NCI-H2196 (cell line): ENCODE data around the gene GMCL2.
"Not testable (repeated sequence)": the region's sequence is repeated elsewhere in the genome, so short reads cannot be mapped to it uniquely, and the experiment has no call there.

Source experiments
- DNase-seq: peaks from one replicate; lab custom pipeline; 2025; ENCODE audit not compliant: unreplicated experiment; lab: John Stamatoyannopoulos, UW

Gene GMCL2, protein sequence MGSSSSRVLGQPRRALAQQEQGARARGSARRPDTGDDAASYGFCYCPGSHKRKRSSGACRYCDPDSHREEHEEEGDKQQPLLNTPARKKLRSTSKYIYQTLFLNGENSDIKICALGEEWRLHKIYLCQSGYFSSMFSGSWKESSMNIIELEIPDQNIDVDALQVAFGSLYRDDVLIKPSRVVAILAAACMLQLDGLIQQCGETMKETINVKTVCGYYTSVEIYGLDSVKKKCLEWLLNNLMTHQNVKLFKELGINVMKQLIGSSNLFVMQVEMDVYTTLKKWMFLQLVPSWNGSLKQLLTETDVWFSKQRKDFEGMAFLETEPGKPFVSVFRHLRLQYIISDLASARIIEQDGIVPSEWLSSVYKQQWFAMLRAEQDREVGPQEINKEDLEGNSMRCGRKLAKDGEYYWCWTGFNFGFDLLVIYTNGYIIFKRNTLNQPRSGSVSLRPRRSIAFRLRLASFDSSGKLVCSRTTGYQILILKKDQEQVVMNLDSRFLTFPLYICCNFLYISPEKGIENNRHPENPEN

DNA sequence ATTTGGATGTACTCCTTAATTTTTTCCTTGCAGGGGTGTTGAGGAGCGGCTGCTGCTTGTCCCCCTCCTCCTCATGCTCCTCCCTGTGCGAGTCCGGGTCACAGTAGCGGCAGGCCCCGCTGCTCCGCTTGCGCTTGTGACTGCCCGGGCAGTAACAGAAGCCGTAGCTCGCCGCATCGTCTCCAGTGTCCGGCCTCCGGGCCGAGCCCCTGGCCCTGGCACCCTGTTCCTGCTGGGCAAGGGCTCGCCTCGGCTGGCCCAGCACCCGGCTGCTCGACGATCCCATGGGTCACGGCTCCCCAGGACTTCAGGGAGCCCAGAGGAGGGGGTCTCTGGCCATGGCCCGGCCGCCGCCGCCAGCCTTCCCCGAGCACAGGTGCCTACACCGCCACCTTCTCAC is at the start of gene GMCL2:
TSS of gene GMCL2 (minus strand) at position 358 of the 400 bp plus-strand sequence. CDS start at position 286, 72 bp downstream.
- no peak for DNase-seq

DNA sequence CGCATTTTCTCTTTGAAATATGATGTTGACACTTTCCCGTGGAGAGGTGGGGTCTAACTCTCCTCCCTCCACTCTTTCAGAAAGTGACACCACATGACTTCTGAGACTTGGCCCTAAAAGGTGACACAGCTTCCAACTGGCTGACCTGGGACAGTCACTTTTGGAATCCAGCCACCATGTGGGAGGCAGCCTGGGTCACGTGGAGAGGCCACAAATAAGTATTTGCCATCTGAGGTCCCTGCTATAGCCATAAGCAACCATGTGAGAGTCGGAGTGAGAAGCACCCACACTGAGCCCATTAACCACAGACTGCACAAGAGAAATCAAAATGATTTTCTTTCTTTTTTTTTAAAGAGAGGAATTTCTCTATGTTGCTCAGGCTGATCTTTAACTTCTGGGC is 49.5 kb upstream of the GMCL2 start:
- no peak for DNase-seq

- DNase-seq = no peak
Measured at GRCh38 chr5:178236126-178236525, 49.0 kb upstream of the GMCL2 start.

- no peak for DNase-seq
Measured at GRCh38 chr5:178235588-178235974, 48.4 kb upstream of the GMCL2 start.

DNA sequence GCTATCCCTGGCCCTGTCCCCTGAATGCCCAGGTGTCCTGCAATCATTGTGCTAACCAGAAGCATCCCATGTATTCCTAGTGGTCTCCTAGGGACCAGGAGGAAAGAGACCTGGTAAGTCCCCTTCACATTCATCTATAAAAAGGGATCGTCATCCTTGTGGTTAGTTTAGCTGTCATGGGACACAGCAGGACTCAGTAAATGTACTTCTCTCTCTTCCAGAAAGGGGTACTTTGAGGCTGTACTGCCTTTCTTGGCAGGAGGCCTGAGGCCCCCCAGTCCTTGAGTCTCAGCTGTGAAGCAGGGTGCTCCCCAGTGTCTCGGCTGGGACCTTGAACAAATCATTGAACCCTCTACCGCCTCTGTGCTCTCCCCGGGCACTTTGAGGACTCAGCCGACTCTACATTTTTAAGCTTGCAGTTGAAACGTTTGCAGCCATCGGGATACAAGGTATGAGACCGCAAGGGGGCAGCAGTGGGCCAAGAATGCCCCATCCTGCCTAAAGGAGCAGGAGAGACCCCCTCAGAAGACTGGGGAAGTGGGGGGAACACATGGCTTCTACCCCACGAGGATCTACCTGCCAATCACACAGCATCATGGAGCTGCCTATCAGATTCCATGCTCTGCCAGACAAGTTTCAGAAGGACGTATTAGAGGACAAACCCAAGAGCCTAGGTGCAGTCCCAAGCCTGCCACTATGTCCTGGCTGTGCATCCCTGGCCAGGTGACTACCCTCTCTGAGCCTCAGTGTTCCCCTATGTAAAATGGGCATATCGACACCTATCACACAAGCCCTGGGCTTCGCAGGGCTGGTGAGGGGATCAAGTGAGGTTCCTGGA is 47.8 kb upstream of the GMCL2 start:
- peak; percentile 40 for DNase-seq

DNA sequence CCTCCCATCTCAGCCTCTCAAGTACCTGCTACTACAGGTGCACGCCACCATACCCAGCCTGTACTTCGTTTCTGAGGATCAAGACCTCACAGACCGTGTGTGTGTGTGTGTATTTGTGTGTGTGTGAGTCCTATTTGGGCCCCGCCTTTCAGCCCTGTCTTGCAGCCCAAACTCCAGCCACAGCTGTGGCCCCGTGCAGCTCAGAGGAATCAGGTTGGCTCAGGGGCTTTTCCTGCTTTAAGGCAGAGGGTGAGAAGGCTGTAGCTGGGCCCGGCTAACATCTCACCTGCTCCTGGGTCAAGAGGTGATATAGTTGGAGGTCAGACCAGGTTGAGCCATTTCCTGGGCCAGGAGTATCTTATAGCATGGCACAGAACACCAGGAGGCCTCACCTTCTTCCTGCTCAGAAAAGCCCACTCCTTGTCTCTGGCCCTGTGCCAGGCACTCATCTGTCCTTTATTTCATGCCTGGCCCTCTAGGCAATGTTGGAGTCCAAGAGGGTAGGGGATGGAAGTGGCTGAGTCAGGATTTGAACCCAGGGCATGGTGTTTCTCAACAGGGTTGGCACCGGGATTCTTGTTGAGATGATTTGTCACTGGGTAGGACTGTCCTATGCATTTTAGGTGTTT is 47.1 kb upstream of the GMCL2 start:
- DNase-seq = no peak

DNA sequence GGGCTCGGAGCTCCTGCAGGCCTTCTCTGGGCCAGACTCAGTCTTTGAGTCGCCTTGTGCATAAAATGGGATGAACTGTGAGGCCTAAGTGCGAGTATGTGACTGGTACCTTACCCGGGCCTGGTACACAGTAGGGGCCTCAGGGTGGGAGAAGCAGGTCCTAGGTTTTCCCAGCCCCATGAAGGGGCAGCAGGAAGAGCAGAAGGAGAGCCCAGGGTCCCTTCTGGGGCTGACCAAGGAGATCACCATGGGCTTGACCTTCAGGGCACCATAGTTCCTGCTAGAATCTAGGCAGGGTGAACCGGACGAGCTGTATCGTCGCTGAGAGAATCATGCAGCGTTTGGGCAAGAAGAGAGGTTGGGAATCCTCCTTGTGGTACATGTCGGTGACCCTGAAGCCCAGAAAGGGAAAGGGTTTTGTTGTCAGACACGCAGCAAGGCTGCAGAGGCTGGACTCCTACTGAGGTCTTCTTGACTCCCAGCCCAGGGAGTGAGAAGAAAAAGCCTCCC is 45.8 kb upstream of the GMCL2 start:
- DNase-seq = no peak

- peak; percentile 82 for DNase-seq
Measured at GRCh38 chr5:178232124-178232919, 45.2 kb upstream of the GMCL2 start, which contains the start of gene PHYKPL. PHYKPL (minus strand) TSS chr5:178232802; CDS start chr5:178232550, 252 bp downstream.

DNA sequence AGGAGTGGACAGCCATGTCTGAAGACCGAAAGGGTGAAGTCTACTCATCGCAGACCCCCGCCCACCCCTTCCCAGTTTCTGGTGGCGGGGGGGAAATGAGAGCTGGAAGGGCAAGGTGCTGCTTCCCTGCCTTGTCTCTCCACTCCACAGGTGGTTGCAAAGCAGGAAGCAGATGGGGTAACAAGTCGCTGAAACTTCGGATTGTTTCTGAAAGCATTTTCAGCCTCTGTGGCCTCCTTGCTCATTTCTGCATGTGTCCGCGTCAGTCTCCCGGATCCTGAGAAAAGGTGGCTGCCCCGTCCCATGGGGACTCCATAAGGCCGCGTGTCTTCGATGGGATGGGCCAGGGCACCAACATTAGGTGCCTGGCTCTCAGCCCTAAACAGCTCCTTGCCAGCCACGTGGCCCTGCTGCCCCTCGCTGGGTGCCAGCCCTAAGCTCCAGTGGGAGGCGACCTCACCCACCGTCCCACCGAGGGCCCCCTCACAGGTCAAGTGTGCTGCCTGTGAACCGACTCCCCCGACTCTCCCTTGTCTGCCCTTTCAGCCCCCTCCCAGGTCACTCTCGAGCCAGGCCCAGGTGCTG is 44.5 kb upstream of the GMCL2 start:
- no peak for DNase-seq

DNA sequence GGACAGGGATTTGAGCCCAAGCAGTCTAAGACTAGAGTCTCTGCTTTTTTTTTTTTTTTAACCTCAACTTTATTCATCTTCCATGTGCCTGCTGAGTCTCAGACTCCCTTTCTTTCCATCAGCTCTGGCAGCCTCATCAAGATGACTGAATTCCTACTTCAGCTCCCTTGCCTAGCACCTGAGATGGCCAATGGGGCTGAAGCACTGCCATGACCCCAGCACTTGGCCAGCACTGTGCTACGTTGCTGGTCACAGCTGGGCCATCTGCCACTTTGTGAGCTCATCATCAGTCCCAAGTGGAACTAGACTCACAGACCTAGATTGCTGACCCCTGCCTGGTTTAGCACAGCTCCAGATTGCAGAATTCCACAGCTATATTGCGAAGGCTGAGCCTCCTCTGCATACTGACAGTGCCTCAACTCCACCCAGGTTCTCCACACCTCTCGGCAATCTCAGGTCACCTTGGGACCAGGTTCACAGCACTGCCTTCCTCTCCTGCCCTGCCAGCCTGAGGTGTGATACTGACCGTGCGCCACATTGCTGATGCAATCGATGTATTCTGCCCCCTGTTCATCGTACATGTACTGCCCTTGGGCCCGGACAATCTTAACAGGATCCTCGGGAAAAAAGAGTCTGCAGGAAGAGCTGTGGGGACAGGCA is 43.8 kb upstream of the GMCL2 start:
- no peak for DNase-seq

GRCh38 chr5:178229861-178230260 is 42.7 kb upstream of the GMCL2 start:
- DNase-seq = no peak

- not testable (repeated sequence) for DNase-seq
Measured at GRCh38 chr5:178229111-178229510, 41.9 kb upstream of the GMCL2 start.

- DNase-seq = no peak
Measured at GRCh38 chr5:178228609-178229008, 41.4 kb upstream of the GMCL2 start.

GRCh38 chr5:178227929-178228328 is 40.8 kb upstream of the GMCL2 start:
- no peak for DNase-seq

DNA sequence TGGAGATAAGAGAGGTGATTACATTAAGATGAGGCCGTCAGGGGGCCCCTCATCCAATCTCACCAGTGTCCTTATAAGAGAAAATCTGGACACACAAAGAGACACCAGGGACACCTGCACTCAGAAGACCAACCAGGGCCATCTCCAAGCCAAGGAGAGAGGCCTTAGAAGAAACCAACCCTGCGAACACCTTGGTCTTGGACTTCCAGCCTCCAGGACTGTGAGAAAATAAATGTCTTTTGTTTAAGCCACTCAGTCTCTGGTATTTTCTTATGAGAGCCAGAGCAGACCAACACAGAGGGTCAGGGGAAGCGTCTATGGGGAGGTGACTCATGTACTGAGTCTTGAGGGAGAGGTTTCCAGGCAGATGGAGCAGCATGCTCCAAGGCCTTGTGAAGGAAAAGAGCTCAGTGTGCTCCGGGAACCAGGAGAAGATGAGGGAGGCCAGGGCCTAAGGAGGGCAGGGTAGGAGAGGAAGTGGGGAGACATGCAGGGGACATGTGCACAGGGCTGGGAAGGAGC is 40.0 kb upstream of the GMCL2 start:
- DNase-seq = no peak

- no peak for DNase-seq
Measured at GRCh38 chr5:178225174-178225573, 38.0 kb upstream of the GMCL2 start.

- no peak for DNase-seq
Measured at GRCh38 chr5:178224403-178224802, 37.2 kb upstream of the GMCL2 start.

DNA sequence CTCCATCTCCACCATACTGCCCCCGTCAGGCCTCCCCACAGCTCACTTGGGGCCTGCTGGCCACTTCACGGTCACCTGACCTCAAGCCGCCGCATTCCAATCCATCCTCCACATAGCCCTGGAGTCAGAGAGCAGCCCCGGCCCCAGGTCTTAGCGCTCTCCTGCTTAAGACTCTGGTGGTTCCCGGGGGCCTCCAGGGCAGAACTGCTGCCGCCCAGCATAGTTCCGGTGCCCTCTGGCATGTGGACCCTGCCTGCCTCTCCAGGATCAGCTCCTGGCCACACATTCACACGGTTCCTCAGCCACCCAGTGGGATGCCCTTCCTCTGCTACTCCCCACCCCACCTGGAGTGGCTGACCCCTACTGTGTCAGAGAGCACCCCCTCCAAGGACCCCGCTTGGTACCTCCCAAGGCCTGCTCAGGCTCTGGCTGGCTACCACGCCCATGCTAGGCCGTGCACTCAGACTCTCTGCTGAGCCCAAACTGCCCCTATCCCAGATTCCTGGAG is 36.7 kb upstream of the GMCL2 start:
- DNase-seq = no peak

- DNase-seq = no peak
Measured at GRCh38 chr5:178223196-178223773, 36.1 kb upstream of the GMCL2 start.
